NCI-H2029 (cell line): ENCODE measurements around the gene TTBK1.

Experiments used
- DNase-seq: peaks from one replicate; lab custom pipeline; 2025; lab: John Stamatoyannopoulos, UW

TTBK1 gene

DNA sequence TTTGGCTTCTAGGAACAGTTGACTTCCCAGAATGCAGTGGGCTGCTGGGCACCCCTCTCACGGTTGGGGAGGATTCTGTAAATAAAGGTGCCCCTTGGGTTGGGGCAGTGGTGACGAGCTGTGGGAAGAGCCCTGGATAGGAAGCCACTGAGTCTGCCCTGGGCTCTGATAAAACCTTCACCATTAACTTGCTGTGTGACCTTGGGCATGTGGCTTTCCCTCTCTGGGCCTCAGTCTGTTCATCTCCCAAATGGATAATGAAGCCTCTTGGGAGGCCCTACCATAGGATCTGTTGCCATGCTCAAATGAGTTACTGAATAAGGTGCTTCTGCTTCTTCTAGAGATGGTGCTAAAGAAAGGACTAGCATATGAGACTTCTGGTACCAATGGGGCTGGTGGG, 61.6 kb downstream of the TTBK1 start:
- DNase-seq, result no peak

DNA sequence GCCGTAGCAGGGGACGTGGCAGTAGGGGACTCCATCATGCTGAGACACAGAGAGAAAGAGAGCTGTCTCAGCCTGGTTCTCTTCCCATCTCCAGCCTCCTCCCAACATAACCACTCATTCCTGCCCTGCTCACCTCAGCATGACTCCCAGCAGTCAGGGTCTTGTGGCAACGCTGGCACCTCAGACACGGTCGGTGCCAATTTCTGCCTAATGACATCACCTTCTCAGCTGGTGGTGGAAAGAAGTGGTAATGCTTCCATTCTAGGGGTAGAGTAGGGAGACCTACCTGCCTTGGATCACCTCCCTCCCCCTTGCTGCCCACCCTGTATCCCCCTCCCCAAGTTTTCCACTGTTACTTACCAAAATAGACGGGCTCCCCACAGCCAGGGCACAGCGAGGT, 62.8 kb downstream of the TTBK1 start:
- DNase-seq, result no peak

DNA sequence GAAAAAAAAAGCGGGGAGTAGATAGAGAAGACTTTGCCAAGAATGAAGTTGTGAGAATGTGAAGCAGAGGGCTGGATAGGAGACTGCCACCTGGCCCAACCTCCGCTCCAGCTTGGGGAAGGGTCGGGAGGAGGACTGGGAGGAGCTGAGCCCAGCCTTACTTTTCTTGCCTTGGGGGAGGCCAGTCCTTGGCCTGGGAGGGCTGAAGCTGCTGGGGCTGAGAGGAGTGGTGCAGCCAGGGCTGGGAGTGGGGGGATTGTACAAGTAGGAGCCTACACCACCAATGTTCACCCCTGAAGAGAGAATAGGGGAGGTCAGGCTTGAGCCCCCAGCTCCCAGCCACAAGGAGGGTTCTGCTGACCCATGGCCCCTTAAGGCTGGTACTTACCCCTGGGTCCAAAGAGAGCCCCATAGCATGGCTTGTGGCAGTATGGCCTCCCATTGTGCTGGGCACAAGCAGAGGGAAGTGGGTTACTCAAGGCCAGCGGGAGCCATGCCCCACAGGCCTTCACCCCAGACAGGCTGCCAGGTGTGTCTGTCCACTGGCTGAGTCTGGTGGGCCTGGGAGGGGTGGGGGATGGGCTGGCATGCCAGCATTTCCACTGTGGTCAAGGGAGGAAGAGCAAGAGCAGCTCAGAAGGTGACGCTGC, 64.3 kb downstream of the TTBK1 start:
- no peak for DNase-seq

DNA sequence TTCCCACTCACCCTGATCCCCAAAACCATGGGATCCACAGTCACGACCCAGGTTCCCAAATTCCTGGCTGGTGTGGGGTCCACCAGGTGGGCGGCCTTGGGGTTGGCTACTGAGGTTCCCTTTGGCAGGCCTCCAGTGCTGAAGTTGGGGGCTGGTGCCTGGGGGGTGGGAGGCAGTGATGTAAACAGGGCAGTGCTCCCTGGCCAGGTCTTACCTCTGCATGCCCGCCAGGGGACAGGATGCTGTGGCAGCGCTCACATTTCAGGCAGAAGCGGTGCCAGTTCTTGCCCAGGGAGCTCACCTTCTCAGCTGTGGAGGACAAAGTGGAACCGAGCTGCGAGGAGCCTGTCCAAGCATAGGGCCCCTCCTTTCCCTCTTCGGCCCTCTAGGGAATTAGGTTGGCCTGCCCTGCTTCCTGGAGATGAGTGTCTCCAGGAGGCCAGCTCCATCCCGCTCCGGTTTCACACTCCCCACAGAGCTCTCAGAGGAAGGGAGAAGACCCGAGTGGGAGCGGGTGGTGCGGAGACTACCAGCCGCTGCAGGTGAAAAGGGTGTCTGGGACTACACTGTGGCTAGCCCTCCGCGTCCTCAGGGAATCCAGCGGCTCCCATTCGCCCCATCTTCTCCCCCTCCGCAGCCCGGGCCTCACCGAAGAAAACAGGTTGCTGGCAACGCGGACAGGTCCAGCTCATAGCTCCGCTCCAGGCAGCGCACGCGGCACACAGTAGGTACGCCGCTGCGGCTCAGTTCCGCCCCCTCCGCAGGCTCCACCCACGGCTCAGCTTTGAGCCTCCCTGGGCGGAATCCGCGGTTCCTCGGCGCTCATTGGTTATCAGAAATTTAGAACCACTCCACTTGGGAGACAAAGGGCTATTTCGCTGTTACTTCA, 65.1 kb downstream of the TTBK1 start, which contains the start of gene CRIP3:
CRIP3 (minus strand) TSS at position 726 of the 889 bp plus-strand sequence; CDS start at position 692, 34 bp downstream.
- peak; percentile 64 for DNase-seq

DNA sequence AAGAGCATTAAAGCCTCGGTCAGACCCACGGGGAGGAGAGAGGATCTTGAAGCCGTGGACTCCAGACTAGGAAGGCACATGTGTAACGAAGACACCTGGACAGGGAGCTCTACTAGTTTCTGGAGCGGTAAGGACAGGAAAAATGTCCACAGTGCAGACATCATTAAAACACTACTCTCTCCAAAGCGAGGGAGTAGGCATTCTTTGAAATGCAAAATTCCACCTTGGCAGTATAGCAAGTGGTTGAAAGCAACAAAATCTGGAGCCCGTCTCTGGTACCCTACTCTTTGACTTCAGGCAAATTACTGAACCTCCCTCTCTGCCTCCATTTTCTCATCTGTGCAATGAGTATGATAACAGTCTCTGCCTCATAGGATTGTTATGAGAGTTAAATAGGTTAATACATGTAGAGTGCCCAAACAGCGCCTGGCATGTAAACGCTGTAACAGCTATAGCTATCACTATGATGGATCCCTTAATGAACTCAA, 65.8 kb downstream of the TTBK1 start:
- DNase-seq, result no peak

DNA sequence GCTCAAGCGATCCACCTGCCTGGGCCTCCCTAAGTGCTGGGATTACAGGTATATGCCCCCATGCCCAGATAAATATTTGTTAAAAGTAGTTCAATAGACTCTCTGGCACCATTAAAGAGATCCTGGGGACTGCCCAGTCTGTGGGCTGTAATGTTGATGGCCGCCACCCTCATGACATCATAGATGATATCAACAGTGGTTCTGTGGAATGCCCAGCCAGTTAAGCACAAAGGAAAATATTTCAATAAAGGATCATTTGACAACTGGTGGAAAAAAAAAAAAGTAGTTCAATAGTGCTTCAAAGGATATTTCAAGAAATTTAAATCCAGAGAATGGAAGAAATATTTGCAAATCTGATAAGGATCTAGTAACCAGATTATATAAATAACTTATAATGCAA, 66.9 kb downstream of the TTBK1 start:
- no peak for DNase-seq

DNA sequence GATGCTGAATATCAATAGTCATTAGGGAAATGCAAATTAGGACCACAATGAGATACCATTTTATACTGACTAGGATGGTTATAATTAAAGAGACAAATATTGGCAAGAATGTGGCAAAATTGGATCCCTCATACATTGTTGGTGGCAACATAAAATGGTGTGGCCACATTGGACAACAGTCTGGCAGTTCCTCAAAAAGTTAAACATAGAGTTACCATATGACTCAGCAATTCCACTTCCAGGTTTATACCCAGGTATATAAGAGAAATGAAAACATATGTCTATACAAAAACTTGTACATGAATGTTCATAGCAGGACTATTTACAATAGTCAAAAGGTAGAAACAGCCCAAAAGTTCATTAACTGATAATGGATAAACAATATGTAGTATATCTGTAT, 67.3 kb downstream of the TTBK1 start:
- DNase-seq, result no peak

DNA sequence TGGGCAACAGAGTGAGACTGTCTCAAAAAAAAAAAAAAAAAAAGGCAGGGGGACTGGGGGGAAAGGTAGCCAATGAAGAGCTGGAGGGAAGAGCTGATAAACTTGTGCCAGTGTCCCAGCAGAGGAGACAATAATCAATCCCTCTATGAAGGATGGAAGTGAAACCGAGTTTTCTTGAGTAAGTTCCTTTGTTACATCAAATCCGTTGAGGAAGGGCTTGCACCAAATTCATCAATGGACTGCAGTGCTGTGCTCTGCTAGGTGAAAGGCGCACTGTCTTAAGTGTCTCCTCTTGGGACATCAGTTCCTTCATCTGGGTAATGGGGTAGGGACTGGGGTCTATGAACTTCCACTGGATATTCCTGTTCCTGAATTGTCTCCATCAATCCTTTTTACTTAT, 68.4 kb downstream of the TTBK1 start:
- DNase-seq, result no peak

DNA sequence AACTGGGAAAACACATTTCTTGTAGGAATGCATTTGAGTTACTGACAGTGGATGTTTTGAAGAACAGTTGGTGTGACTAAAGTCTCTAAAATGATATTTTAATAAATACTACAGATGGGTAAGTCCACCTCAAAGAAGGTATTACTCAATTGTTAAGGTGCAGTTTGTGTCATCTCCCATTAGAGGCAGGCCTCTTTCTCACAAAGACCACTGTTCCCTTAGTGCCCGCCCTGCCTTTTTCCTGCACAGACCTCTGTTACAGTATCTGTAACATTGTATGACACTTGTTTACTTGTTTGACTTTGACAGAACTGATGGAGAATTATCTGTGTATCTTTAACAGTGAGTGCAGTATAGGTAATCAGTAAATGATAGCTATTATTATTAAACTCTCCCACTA, 70.5 kb downstream of the TTBK1 start:
- no peak for DNase-seq

DNA sequence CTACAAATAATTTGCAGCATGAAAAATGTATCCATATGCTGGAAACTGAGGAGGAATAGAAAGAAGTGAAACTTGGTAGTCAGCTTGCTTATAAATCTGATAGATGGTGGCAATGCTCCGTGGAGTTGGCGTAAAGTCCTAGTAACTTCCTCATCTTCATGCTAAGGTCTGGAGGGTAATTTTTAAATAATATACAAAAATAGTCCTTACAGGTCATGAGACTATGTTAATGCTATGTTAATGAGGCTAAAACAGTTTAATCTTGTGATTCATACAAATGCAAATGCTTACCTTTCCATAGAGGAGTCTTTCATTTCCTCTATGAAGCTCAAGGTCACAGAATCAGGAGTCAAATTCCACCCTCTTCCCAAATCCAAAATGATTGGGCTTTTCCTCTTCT, 74.7 kb downstream of the TTBK1 start:
- no peak for DNase-seq

DNA sequence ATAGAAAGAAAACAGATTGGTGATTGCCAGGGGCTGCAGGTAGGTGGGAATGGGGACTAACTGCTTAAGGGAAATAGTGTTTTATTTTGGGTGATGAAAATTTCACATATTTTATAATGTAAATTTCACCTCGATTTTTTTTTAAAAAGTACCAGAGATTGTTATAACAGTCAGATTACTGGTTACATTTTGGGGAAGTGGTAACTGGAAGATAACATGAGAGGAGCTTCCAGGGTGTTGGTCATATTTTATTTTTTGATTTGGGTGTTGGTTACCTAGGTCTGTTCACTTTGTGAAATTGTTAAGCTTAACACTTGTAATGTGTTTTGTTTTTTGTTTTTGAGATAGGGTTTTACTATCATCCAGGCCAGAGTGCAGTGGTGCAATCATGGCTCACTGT, 82.6 kb downstream of the TTBK1 start:
- DNase-seq, result no peak

DNA sequence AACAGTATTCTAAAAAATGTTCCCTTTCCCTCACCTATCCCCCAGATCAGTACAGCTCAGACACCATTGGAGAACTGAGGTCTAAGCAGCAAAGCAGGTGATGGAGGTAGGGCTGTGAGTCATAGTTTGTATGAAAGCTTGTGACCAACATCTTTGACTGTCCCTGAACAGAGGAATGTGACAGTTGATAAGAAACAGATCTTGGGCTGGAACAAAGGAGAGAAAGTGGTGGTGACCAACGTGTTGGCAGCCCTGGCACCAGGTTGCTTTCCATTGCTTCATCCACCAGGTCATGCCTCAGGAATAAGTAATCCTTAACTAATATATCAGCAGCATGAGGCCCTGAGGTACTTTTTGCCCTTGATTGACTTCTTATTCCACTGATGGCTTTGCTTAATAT, 85.2 kb downstream of the TTBK1 start:
- DNase-seq, result no peak

DNA sequence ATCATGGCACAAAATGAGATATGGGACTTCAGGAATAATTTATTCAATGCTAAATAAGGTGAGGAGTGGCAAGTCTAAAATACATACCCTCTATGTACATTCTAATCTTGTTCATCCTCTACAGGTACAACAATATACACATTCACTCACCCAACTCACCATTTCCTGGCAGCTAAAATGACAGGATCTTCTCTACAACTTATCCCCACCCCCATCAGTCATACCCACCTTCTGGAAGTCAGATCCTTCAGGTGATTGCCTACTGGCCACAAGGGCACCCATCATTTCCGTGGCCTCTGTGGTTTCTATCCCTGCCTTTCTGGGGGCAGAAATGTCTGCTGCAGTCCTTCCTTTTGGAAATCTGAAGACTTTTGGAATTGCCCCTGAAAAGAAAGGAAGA, 88.2 kb downstream of the TTBK1 start:
- no peak for DNase-seq

DNA sequence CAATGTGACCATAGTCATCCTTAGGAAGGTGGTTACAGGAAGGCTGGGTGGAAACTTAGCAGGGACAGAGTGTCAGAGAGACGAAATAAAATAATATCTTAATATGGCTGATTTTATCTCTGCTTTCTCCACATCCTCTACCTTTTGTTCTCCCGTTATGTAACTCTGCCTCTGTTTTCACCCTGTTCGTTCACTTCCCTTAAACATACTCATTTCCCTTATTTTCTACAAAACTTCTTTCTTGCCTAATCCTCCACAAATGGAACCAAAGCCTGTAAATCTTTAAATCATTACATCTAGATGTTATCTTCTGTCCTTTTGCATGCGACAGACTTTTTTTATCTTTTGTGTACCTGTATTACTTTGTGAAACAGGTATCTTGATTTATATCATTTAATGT, 88.6 kb downstream of the TTBK1 start:
- no peak for DNase-seq

DNA sequence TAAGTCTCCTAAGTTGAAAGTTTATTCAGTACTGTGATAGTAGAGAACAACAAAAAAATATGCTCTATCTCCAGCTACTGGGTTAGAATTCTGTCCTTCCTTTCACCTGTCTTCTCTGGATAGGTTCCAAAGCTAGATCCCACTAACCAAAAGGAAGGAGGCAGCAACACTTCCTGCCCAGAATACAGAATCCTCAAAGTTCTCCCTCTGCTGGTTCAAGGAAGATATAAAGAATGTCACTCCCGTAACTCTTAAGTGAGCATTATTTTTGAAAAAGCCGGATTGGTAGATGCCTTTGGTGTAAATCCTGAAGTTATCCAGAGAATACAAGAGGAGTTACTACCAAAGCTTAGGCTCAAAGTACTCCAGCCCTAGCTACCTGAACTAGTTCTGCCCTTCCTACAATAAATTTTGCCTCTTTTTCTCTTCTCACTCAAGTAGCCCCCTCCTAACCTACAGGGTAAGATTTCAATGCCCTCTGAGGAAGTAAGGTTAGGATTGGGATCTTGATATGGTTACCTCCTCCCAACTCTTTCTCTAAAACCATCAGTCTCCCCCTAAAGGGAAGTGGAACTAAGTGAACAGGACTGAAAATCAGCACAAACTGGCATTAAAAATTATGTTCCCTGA, 91.3 kb downstream of the TTBK1 start:
- peak; percentile 47 for DNase-seq

DNA sequence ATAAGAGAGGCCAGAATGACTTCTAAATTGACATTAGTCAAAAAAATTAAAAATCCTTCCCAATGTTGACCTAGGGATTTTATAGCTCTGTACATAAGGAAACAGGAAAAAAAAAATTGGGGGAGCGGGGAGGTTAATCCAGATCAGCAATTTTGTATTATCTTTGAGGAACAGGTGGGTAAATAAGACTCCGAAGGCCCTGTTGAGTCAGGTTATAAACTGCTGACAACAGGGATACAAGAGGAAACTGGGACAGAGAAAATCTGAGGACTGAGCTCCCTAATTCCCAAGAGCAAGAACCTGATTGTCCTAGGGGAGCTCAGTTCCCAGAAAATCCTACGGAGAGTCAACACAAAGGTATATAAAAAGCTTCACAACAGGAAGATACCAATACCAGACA, 92.2 kb downstream of the TTBK1 start:
- DNase-seq, result peak; percentile 56

DNA sequence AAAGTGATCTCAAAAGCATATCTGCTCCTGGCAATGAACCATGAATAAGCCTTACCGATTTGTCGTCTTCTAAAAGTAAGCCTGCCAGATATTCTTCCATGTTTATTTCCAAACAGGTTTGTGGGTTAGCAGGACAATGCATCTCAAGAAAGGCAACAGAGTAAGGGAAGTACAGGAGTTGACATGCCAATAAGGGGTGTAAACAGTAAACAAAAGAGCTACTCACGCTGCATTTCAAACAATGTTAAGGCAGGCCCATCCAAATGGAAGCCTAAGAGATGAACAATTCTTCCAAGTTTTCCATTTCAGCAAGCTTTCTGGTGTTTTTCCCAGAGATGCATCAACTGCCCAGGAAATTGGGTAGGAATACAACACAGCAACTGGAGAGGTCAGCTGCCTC, 93.1 kb downstream of the TTBK1 start:
- no peak for DNase-seq
